C4-2B (cell line): ENCODE data around the gene NEUROD4.

Experiments
- ZFX ChIP-seq: fragments of 450-650 bp; IDR thresholded peaks from 2 replicates; pipeline ENCODE4 v1.6.1; 2017
- TF ChIP-seq, protein P1 (sequence below): fragments of 450-650 bp; conservative IDR thresholded peaks from 2 replicates; pipeline ENCODE4 v1.5.1; 2017; ENCODE audit warnings: mild to moderate bottlenecking

DNA sequence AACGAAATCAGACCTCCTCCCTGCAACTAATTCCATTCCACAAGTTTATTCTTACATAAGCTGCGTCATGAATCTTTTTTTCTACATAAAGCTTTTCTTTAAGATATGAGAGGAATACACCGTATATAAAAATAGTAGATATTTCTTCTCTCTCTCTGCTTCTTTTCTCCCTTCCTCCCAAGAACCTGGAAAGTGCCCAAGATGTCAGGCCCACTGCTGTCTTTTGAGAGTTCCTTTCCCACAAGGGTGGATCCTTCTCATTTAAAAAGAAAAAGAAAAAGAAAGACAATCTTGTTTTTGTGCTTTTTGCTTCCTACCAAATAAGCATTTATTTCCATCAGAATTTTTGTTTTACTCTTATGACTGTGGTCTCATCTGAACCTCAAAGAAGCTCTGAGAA is 46.2 kb upstream of the NEUROD4 start:
- TF ChIP-seq, protein P1, sequence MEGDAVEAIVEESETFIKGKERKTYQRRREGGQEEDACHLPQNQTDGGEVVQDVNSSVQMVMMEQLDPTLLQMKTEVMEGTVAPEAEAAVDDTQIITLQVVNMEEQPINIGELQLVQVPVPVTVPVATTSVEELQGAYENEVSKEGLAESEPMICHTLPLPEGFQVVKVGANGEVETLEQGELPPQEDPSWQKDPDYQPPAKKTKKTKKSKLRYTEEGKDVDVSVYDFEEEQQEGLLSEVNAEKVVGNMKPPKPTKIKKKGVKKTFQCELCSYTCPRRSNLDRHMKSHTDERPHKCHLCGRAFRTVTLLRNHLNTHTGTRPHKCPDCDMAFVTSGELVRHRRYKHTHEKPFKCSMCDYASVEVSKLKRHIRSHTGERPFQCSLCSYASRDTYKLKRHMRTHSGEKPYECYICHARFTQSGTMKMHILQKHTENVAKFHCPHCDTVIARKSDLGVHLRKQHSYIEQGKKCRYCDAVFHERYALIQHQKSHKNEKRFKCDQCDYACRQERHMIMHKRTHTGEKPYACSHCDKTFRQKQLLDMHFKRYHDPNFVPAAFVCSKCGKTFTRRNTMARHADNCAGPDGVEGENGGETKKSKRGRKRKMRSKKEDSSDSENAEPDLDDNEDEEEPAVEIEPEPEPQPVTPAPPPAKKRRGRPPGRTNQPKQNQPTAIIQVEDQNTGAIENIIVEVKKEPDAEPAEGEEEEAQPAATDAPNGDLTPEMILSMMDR, result no peak
- no peak for TF ChIP-seq ZFX
